ENCODE measurements around the gene HAL.
"Not testable (repeated sequence)": the region's sequence is repeated elsewhere in the genome, so short reads cannot be mapped to it uniquely, and the experiment has no call there.

HAL gene

DNA sequence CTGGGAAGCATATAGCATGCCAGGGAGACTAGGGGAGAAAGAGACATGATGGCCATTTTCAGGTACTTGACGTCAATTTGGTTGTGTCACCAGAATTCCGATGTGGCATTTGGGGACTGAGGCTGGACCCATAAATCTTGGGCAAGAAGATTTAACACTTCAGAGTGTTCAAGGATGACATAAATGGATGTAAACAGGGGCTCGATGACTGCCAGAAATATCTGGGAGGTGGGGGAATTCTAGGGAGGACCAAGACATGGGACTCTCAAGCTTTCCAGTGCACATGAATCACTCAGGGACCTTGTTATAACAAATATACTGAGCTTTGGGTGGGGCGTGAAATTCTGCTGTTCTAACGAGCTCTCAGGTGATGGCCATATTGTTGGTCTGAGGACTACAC lies 17.8 kb downstream of the HAL start:
- FAIRE-seq, result no peak

DNA sequence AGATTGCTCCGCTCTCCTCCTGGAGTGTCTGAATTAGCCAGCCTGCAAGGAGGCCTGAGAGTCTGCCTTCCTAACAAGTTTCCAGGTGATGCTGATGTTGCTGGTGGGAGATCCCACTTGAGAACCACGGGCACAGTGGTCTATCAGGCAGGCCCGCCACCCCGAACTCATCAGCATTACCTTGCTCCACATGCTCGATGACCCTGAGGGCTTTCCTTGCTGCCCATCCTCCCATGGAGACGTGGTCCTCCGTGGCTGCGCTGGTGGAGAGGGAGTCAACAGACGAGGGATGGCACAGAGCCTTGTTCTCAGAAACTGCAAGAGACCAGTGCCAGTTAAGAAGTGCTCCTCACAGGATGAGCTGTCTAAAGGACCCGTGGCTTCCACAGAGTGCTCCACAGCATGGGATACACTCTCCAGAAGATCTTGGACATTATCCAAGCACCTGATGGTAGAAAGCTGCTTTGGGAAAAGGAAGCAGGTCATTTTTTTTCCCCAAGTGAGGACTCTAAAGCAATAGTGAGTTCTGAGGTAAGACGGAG lies 18.3 kb downstream of the HAL start:
- DNase-seq (ENCODE audit: insufficient read length, low spot score) (no peak), FAIRE-seq (no peak)

More for the DNA sequence above, 17.8 kb downstream of the HAL start:
- no peak for DNase-seq (ENCODE audit: insufficient read length, low spot score)

DNA sequence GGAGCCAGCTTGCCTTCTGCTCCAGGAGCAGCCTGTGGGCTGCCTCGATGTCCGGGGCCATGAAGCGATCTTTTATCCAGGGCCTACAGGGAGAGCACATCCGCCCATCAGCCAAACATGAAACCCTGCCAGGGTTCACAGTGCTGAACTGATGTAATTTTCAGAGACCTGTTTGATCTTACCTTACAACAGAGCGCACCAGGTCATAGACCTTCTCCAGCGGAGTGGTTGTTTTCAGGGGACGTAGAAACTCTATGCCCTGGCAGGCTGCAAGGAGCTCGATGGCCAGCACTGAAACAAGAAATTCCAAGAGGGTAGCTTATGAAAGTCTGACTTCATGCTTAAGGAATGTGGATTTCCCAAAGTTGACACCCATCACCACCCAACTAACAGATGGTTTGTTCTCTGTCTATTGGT lies 19.7 kb downstream of the HAL start:
- DNase-seq (ENCODE audit: insufficient read length, low spot score) (no peak), FAIRE-seq (no peak)

DNA sequence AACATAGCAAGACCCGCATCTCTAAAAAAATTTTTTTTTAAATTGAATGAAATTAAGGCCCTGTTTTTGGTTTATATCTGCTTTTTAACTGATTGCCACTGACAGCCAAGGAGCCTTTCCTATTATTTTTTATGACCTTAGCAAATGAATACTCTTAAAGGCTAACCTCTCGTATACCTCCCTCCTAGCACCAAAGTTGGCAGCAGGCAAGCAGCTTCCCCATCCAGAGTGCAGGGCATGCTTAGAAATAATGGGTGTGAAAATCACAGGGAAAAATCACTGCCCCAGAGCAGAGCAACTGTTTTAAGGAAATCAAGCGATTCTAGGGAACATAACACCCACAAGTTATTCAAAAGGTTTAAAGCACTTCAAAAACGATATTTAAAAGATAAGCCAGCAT lies 20.7 kb downstream of the HAL start:
- DNase-seq (ENCODE audit: insufficient read length, low spot score) (no peak), FAIRE-seq (no peak)

DNA sequence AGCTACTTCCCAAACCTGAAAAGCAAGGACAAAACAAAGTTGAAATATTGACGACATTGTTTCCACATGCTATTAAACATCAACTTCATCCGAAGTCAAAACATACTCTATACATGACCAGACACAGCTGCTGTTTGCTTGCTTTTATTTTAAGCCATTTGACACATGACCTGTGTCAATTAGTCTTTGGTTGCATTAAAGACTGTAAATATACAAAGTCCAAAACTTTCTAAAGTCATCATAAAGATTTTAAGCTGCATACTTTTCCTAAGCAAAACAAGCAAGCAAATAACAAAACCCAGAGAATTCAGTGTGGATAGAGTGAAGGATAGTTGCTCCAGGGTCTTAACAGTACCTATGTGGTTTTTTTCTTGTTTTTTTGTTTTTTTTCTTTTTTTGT lies 21.8 kb downstream of the HAL start:
- FAIRE-seq (no peak), DNase-seq (ENCODE audit: insufficient read length, low spot score) (no peak)

DNA sequence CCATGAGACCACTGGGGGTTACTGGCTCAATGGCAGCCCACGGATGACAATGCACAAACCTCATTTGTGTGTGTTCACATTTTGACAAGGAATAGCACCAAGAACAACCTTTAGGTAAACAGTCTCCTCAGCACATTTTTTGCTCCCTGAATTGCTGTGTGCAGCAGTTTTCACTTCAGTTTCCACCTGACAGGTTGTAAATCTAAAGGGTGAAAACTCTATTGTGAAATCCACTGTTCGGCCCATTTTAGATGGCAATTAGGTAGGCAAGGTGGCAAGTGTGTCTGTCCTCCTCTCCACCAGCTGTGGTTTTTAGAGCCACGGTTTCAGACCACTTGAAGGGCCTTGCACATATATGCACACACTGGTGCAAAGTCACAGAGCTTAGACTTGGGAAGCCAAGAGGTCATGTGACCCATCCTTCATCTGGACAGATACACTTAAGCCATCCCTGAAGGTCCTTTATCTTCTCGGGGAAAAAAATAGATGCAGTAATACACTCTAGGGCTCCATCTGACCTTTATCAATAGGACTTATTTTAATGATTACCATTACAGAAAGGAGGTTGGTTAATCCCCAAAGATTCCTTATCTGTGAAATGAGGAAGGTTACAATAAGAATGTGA lies 23.2 kb downstream of the HAL start:
- no peak for FAIRE-seq
- DNase-seq (ENCODE audit: insufficient read length, low spot score), result no peak

DNA sequence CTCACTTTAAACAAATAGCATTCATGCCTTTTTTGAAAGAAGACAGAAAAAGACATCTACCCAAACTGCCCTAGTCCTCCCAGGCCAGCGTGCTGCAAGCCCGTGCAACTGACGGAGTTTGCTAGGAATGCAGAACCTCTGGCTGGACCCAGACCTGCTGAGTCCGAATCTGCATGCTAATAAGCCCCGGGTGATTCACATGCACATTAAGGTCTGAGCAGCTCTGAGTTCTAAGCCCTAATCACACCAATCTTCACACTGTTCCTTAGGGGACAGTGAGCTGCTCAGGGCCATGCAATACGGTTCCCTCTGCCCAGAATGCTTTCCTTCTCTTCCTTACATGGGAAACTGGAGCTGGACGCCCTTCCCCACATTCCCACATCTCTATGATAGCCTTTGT lies 25.2 kb downstream of the HAL start:
- DNase-seq (ENCODE audit: insufficient read length, low spot score) (no peak), FAIRE-seq (no peak)

DNA sequence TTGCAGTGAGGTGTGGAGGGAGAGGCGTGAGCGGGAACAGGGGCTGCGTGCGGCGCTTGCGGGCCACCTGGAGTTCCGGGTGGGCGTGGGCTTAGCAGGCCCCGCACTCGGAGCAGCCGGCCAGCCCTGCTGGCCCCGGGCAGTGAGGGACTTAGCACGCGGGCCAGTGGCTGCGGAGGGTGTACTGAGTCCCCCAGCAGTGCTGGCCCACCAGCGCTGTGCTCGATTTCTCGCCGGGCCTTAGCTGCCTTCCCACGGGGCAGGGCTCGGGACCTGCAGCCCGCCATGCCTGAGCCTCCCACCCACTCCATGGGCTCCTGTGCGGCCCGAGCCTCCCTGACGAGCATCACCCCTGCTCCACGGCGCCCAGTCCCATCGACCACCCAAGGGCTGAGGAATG lies 27.0 kb downstream of the HAL start:
- FAIRE-seq; DNase-seq (ENCODE audit: insufficient read length, low spot score): not testable (repeated sequence)

DNA sequence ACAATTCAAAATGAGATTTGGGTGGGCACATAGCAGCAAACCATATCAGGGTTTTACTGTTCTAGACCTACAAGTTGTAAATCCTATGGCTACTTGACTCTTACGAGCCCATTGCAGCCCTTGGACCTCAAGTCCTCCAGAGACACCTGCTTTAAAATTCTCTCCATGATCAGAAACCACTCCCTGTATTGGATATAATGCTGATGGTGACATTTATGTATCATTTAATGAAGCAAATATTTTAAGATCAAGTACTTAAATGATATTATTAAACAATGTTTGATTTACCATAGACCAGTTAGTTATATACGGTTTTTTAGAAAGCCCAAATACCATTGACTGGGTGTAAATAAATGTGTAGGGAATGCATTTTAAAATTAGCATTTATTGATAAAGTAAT lies 28.8 kb downstream of the HAL start:
- FAIRE-seq (no peak), DNase-seq (ENCODE audit: insufficient read length, low spot score) (no peak)

DNA sequence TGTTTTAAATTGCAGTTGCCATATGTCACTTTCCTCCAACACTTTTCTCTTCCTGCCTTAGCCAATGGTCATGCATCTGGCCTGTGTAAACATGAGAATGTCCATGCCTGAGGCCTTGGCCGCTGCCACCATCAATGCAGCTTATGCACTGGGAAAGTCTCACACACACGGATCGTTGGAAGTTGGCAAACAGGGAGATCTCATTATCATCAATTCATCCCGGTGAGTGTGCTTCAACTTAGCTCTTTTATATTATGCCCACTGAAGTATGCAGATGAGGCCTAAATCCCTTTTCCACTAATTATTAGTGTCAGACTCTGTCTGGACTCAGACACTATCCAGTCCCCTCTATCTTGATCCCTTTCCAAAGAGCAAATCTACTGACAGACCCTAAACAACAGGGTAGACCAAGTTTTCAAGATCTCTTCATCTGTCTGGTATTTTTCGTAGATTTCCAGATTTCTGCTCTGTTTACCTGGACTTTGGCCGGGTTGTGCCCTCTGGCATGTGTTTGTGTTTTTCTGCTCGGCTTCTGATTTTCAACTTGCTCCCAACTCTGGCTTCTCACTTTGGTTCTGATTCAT lies 29.8 kb downstream of the HAL start:
- no peak for FAIRE-seq

DNA sequence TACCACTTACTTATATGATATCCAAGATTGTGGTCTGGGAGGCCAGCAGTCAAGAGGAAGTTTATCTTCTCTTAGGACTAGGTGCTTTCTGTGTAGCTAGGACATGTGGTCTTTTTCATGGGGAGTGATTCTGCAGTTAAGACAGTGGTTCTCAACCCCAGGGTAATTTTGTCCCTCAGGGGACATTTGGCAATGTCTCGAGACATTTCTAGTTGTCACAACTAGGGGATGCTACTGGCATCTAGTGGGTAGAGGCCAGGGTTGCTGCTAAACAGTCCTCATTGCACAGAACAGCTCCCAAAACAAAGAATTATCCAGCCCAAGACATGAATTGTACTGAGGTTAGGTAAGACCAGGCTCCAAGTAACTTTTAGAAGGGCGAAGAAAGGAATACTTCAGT lies 33.0 kb downstream of the HAL start:
- no peak for FAIRE-seq
- DNase-seq (ENCODE audit: insufficient read length, low spot score), result no peak

More for the DNA sequence above, 29.8 kb downstream of the HAL start:
- no peak for DNase-seq (ENCODE audit: insufficient read length, low spot score)

DNA sequence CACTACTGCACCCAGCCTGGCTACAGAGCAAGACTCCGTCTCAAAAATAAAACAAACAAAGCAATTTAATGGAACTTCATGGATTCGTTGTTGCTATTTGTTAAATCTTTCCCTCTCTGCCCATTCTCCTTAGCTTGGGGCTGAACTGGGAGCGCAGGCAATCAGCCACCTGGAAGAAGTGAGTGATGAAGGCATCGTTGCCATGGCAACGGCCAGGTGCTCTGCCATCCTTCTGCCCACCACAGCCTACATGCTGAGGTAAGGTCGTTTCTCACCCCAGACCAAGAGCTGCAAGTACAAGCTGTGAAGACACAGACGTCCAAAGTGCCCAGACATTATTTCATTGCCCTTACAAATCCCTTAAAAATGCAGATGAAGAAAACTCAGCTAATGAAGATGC lies 33.9 kb downstream of the HAL start:
- no peak for DNase-seq (ENCODE audit: insufficient read length, low spot score)
- no peak for FAIRE-seq

DNA sequence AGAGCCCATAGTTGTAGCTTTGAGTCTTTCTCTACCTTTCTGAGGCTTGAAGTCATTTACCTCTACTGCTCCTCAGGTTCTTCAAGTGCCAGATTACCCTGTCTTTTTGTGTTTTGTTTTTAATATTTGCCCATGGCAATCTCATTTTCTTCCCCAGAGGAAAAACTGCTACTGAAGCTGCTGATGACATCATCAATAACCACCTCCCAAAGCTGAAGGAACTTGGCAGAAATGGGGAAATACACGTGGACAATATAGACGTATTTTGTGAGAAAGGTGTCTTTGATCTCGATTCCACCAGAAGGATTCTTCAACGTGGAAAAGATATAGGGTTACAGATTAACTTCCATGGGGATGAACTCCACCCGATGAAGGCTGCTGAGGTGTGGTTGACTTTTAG lies 35.9 kb downstream of the HAL start:
- FAIRE-seq, result no peak

DNA sequence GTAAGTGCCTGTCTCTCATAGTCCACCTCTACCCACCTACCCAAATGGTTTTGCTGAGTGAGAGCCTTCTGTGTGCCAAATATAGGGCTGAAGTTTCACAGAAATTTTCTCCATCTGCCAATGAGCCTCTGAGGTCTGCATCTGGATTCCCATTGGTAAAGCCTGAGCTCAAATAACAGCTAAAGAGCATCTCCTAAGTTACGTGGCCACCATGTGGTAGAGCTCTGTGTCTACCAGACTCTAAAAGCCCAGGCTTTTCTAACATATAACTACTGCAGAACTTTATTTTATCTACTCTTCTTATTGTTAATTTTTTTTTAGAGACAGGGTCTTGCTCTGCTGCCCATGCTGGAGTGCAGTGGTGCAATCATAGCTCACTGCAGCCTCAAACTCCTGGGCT lies 37.0 kb downstream of the HAL start:
- no peak for FAIRE-seq
- no peak for DNase-seq (ENCODE audit: insufficient read length, low spot score)

More for the DNA sequence above, 35.9 kb downstream of the HAL start:
- no peak for DNase-seq (ENCODE audit: insufficient read length, low spot score)

DNA sequence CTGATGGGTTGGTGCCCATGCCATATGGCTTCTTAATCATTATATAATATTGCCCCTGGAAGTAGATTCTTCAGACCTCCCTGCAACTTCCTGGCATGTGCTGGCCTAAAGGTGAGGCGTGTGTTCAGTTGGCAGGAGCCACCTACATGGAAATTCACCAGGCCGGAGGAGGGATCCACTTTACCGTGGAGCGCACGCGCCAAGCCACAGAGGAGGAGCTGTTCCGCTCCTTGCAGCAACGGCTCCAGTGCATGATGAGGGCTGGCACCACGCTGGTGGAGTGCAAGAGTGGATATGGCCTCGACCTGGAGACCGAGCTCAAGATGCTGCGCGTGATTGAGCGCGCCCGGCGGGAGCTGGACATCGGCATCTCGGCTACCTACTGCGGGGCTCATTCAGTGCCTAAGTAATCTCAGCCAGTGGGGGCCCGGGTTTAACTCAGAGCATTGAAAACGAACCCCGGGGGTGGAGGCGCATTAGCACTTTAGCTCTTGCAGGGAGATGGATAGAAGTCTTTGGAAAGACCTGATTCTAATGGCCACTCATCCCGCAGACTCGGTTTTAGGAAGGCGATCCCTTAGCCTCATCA lies 39.5 kb downstream of the HAL start:
- DNase-seq (ENCODE audit: insufficient read length, low spot score) (no peak), FAIRE-seq (no peak)

DNA sequence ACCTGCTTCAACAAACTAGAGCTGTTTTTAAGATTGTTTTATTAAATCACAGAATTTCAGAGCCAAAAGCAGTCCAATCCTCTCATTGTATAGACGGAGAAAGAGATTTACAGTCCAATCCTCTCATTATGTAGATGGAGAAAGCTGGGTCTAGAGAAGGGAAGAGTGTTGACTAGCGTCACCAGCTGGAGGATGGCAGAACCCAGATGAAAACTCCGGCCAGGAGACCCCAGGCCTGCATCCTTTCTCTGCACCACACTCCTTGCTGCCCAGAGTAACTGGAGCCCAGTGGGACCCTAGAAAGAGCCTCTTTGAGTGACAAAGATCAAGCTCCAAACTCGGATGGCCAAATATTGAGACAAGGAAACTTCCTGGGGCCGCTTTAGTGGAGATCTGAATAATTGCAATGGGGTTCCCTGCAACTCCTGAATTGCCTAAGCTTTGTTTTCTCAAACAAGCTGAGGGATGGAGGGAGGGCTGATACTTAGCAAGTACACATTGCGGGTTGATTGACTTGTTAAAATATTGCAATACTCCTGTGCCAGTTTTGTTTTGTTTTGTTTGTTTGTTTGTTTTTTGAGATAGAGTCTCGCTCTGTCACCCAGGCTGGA lies 40.5 kb downstream of the HAL start:
- no peak for DNase-seq (ENCODE audit: insufficient read length, low spot score)

DNA sequence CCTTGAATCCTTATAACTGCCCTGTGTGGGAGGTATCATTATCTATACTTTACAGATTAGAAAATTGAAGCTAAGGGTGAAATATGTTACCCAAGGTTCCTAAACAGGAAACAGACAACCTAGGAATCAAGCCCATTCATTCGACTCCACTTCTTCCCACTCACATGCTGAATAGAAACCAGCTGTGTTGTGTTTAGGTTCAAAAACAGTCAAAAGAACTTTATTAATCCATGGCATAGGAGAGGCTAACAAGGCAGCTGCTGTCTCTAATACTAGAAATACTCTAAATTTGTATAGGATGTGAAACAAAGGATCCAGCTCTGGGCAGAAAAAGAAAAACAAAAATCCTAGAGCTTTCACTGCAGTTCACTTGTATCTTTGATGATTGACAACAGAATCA lies 43.1 kb downstream of the HAL start:
- no peak for DNase-seq (ENCODE audit: insufficient read length, low spot score)
- no peak for FAIRE-seq

More for the DNA sequence above, 40.5 kb downstream of the HAL start:
- no peak for FAIRE-seq

DNA sequence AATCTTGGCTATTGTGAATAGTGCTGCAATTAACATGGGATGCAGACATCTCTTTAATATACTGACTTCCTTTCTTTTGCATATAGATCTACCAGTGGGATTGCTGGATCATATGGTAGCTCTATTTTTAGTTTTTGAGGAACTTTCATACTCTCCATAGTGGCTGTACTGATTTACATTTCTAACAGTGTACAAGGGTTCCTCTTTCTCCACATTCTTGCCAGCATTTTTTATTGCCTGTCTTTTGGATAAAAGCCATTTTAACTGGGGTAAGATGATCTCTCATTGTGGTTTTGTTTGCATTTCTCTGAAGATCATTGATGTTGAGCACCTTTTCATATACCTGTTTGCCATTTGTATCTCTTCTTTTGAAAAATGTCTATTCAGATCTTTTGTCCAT lies 44.6 kb downstream of the HAL start:
- FAIRE-seq (no peak), DNase-seq (ENCODE audit: insufficient read length, low spot score) (no peak)

DNA sequence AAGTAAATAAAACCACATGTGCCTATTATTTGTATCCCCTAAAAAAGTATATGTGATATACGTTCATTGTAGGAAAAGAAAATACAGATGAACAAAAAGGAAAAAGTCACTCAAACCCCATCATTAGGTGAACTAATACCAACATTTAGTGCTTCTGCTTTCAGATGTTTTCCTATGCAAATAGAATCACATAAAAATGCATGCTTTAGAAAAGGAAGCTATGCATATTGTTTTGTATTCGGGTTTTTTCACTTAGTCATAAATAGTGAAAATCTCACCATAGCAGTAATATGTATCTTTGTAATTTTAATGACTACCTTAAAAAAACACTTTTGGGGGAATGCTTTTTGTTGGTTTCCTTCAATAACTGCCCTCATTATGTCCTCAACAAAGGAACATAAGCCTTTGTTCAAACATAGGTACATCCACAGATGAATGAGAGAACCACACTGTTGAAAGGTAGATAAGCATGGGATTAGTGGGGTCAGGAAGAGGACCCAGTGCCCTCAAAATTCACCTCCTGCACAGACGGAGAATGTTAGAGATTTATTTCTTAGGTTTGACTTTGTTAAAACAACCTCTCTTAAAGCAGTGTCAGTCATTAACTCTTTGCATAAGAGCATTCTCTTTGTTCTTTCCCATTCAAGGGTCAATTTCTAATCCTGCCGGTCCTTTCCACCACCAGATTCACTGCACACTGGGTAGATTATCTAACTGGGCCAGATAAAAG lies 46.5 kb downstream of the HAL start:
- DNase-seq (ENCODE audit: insufficient read length, low spot score) (no peak), FAIRE-seq (no peak)

DNA sequence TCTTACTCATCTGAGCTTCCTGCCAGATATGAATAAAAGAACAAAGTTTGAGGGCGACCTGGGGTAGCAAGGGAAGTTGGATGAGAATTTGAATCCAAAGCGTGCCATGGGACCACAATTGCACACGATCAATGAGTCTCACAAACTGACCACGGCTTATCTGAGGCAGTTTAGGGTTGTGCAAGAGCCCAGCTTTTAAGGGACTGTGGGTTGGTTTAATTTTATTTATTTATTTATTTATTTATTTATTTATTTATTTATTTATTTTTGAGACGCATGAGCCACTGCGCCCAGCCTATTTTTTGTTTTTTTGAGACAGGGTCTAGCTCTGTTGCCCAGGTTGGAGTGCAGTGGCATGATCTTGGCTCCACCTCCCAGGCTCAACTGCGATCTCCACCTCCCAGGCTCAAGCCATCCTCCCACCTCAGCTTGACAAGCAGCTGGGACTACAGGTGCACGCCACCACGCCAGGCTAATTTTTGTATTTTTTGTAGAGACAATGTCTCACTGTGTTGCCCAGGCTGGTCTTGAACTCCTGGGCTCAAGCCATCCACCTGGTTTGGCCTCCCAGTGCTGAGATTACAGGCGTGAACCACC lies 51.9 kb downstream of the HAL start:
- FAIRE-seq (no peak), DNase-seq (ENCODE audit: insufficient read length, low spot score) (no peak)

Measured in GM19239 (cell line).